Skeletal muscle tissue (tissue), 4 donors: ENCODE measurements around the gene TCF12. TPM values are rescaled to one million over a fixed set of nuclear protein-coding genes. Genes with fewer than 3 reads are reported as not detected.

Experiments used
- H3K27ac ChIP-seq: one replicate; pipeline ENCODE4 v1.7.0; 2013; ENCODE audit warnings: mild to moderate bottlenecking, low read depth, low read length, inconsistent platforms
- H3K27me3 ChIP-seq, 3 donors: one replicate each; pipeline ENCODE4 v1.7.0; 2013; ENCODE audit warnings: low read length in 3 of 3; ENCODE audit not compliant: control insufficient read depth in 3 of 3, insufficient read depth in 3 of 3
- H3K36me3 ChIP-seq, 3 donors: one replicate each; pipeline ENCODE4 v1.7.0; 2013; ENCODE audit warnings: low read length in 3 of 3; ENCODE audit not compliant: control insufficient read depth in 3 of 3, insufficient read depth in 3 of 3
- H3K4me1 ChIP-seq, 3 donors: one replicate each; pipeline ENCODE4 v1.7.0; 2013; ENCODE audit warnings: low read length in 3 of 3, mild to moderate bottlenecking in 3 of 3; ENCODE audit not compliant: control insufficient read depth in 3 of 3, insufficient read depth in 3 of 3
- H3K4me3 ChIP-seq, 3 donors: one replicate each; pipeline ENCODE4 v1.7.0; 2013; ENCODE audit warnings: low read length in 3 of 3
- H3K9ac ChIP-seq, 3 donors: one replicate each; pipeline ENCODE4 v1.7.0; 2013; ENCODE audit warnings: low read length in 3 of 3, mild to moderate bottlenecking in 3 of 3, moderate library complexity in 2 of 3, low read depth in 1 of 3
- H3K9me3 ChIP-seq, 3 donors: one replicate each; pipeline ENCODE4 v1.7.0; 2013; ENCODE audit warnings: low read length in 3 of 3; ENCODE audit not compliant: control insufficient read depth in 3 of 3
- total RNA-seq: library from RNA; depleted of rRNA; stranded (reverse); fragments of >200 nt; gene quantifications from one replicate; pipeline ENCODE4 v1.2.3, GENCODE V29; 2014
- donor health status: Osteomylitis.

Gene TCF12
- total RNA-seq, 1 donor from 2014 or later = 136 TPM

- Histone ChIP-seq H3K4me1 (no peaks in the 10 kb centered on the region), H3K9me3 (no peaks in the 10 kb centered on the region), H3K27ac (no peak overlapping the region), H3K27me3 (no peaks in the 10 kb centered on the region), H3K4me3 (no peak overlapping the region), H3K9ac (no peak overlapping the region), H3K36me3 (peaks cover 6 to 11% (median 10%) of the 10 kb centered on the region in 3 donors)
Observed at GRCh38 chr15:57251308-57251707, 332.9 kb downstream of the TCF12 start.

- no peak overlapping the region for H3K4me3 ChIP-seq
- H3K4me1 ChIP-seq = no peaks in the 10 kb centered on the region
- no peaks in the 10 kb centered on the region for H3K9me3 ChIP-seq
- H3K27ac ChIP-seq = no peak overlapping the region
- peaks cover 3 to 11% (median 8%) of the 10 kb centered on the region in 3 donors for H3K36me3 ChIP-seq
- H3K9ac ChIP-seq = no peak overlapping the region
- H3K27me3 ChIP-seq = no peaks in the 10 kb centered on the region
Observed at GRCh38 chr15:57251941-57252340, 333.5 kb downstream of the TCF12 start.

GRCh38 chr15:57253082-57253481 lies 334.6 kb downstream of the TCF12 start:
- Histone ChIP-seq H3K4me3 (no peak overlapping the region), H3K27ac (no peak overlapping the region), H3K27me3 (no peaks in the 10 kb centered on the region), H3K9me3 (no peaks in the 10 kb centered on the region), H3K36me3 (peaks cover 0 to 8% (median 8%) of the 10 kb centered on the region in 3 donors), H3K4me1 (no peaks in the 10 kb centered on the region), H3K9ac (no peak overlapping the region)

GRCh38 chr15:57253500-57253899 lies 335.1 kb downstream of the TCF12 start:
- H3K4me3 ChIP-seq = no peak overlapping the region
- H3K4me1 ChIP-seq = no peaks in the 10 kb centered on the region
- no peaks in the 10 kb centered on the region for H3K9me3 ChIP-seq
- H3K27me3 ChIP-seq = no peaks in the 10 kb centered on the region
- peaks cover 0 to 8% (median 8%) of the 10 kb centered on the region in 3 donors for H3K36me3 ChIP-seq
- no peak overlapping the region for H3K9ac ChIP-seq
- H3K27ac ChIP-seq = no peak overlapping the region

GRCh38 chr15:57255751-57256341 lies 337.4 kb downstream of the TCF12 start:
- Histone ChIP-seq H3K36me3 (peaks cover 0 to 8% (median 8%) of the 10 kb centered on the region in 3 donors), H3K4me1 (no peaks in the 10 kb centered on the region), H3K9me3 (no peaks in the 10 kb centered on the region), H3K4me3 (no peak overlapping the region), H3K27ac (no peak overlapping the region), H3K27me3 (no peaks in the 10 kb centered on the region), H3K9ac (no peak overlapping the region)

- H3K36me3 ChIP-seq = peaks cover under 1 to 8% (median 8%) of the 10 kb centered on the region in 3 donors
- H3K4me3 ChIP-seq = no peak overlapping the region
- no peaks in the 10 kb centered on the region for H3K4me1 ChIP-seq
- no peak overlapping the region for H3K9ac ChIP-seq
- H3K27ac ChIP-seq = no peak overlapping the region
- H3K9me3 ChIP-seq = no peaks in the 10 kb centered on the region
- H3K27me3 ChIP-seq = no peaks in the 10 kb centered on the region
Observed at GRCh38 chr15:57256939-57257338, 338.5 kb downstream of the TCF12 start.

GRCh38 chr15:57259568-57260040 lies 341.2 kb downstream of the TCF12 start:
- Histone ChIP-seq H3K9ac (no peak overlapping the region), H3K27ac (no peak overlapping the region), H3K27me3 (no peaks in the 10 kb centered on the region), H3K4me3 (no peak overlapping the region), H3K9me3 (no peaks in the 10 kb centered on the region), H3K4me1 (no peaks in the 10 kb centered on the region), H3K36me3 (peaks cover 4 to 21% (median 17%) of the 10 kb centered on the region in 3 donors)

GRCh38 chr15:57263520-57263919 lies 345.1 kb downstream of the TCF12 start:
- H3K27ac ChIP-seq = no peak overlapping the region
- no peaks in the 10 kb centered on the region for H3K4me1 ChIP-seq
- no peak overlapping the region for H3K9ac ChIP-seq
- H3K4me3 ChIP-seq = no peak overlapping the region
- H3K9me3 ChIP-seq = no peaks in the 10 kb centered on the region
- H3K36me3 ChIP-seq = peaks cover 7 to 20% (median 19%) of the 10 kb centered on the region in 3 donors
- H3K27me3 ChIP-seq = no peaks in the 10 kb centered on the region

GRCh38 chr15:57272771-57273357 lies 354.4 kb downstream of the TCF12 start:
- Histone ChIP-seq H3K9ac (no peak overlapping the region), H3K4me1 (no peaks in the 10 kb centered on the region), H3K27me3 (no peaks in the 10 kb centered on the region), H3K36me3 (peaks cover 4 to 24% (median 20%) of the 10 kb centered on the region in 3 donors), H3K9me3 (no peaks in the 10 kb centered on the region), H3K27ac (no peak overlapping the region), H3K4me3 (no peak overlapping the region)

- H3K9ac ChIP-seq = no peak overlapping the region
- H3K9me3 ChIP-seq = no peaks in the 10 kb centered on the region
- H3K4me3 ChIP-seq = no peak overlapping the region
- no peaks in the 10 kb centered on the region for H3K4me1 ChIP-seq
- no peak overlapping the region for H3K27ac ChIP-seq
- H3K27me3 ChIP-seq = no peaks in the 10 kb centered on the region
- peaks cover 4 to 24% (median 20%) of the 10 kb centered on the region in 3 donors for H3K36me3 ChIP-seq
Observed at GRCh38 chr15:57273402-57273801, 355.0 kb downstream of the TCF12 start.
